K562 (cell line): Measurements from ENCODE around the gene FABP7.

Experiments
- CGGBP1 ChIP-seq: fragments of 250-450 bp; sonication (Bioruptor Pico); IDR thresholded peaks from 2 replicates; pipeline ENCODE4 v1.9.0; 2021; ENCODE audit warnings: mild to moderate bottlenecking
- CTCF ChIP-seq, 3 experiments: IDR thresholded peaks in 2 of 3; conservative IDR thresholded peaks in 1 of 3; 2 replicates each; pipeline ENCODE4 v1.5.1; 2011 to 2012; ENCODE audit warnings: low read length in 3 of 3, mild to moderate bottlenecking in 3 of 3, control low read depth in 2 of 3, improper control_type of control experiment in 1 of 3, inconsistent platforms in 1 of 3, low read depth in 1 of 3, mixed read lengths in 1 of 3, moderate library complexity in 1 of 3; ENCODE audit not compliant: insufficient read depth in 2 of 3
- GMEB1 ChIP-seq: fragments of 250-450 bp; sonication (Bioruptor Pico); IDR thresholded peaks from 2 replicates; pipeline ENCODE4 v1.4.0; 2020; ENCODE audit warnings: mild to moderate bottlenecking
- PHF20 ChIP-seq: fragments of 450-650 bp; IDR thresholded peaks from 2 replicates; pipeline ENCODE4 v1.6.1; 2018; ENCODE audit not compliant: partially characterized antibody
- RNF219 ChIP-seq: fragments of 250-450 bp; sonication (Bioruptor Pico); IDR thresholded peaks from 2 replicates; pipeline ENCODE4 v1.5.0; 2022; ENCODE audit warnings: mild to moderate bottlenecking
- SRSF7 ChIP-seq: fragments of 200-400 bp; formaldehyde crosslinking; optimal IDR thresholded peaks from 2 replicates; pipeline ENCODE3; 2017; ENCODE audit warnings: mild to moderate bottlenecking, low read depth, low read length
- ZNF766 ChIP-seq: fragments of 200-800 bp; sonication (Bioruptor generic); conservative IDR thresholded peaks from 2 replicates; pipeline ENCODE4 v1.6.1; 2016; ENCODE audit warnings: missing genetic modification characterization, missing compliant biosample characterization

GRCh38 chr6:122778985-122779661 lies 393 bp upstream of the FABP7 start:
- TF ChIP-seq PHF20 (no peak), CTCF (IDR thresholded peaks at IDR 0.05 in 2 of 3, conservative IDR thresholded peaks at IDR 0.05 in 1 of 3; ENCODE audit: insufficient read depth in 2 of 3, low read depth in 1 of 3, low read length in 3 of 3) (no peak), ZNF766 (CRISPR knock-in tag) (no peak), GMEB1 (CRISPR knock-in tag) (no peak), RNF219 (CRISPR knock-in tag) (no peak), SRSF7 (no peak), CGGBP1 (no peak)
